WTC11 (cell line): ENCODE measurements around the gene CGNL1. TPM values are rescaled to one million over a fixed set of nuclear protein-coding genes. Genes with fewer than 3 reads are reported as not detected.

ENCODE experiments used
- ATAC-seq: fragments of 200-7000 bp; cut with Tn5 transposase; 2 replicates; pipeline ENCODE4 v1.10.0; 2021; ENCODE audit warnings: mild to moderate bottlenecking, moderate library complexity
- CTCF ChIA-PET: fragments of 300-600 bp; sonication (Branson Sonifier 250); formaldehyde crosslinking; loops from one replicate; lab custom pipeline; 2021; ENCODE audit warnings: antibody characterized with exemption; lab: Charles Lee
- POLR2A ChIA-PET: fragments of 350-600 bp; sonication (Branson Sonifier 250); formaldehyde crosslinking; loops from one replicate; lab custom pipeline; 2021; ENCODE audit warnings: antibody characterized with exemption; lab: Charles Lee
- DNase-seq: peaks from one replicate; pipeline ENCODE4 v3.0.0; 2021; ENCODE audit warnings: low spot score
- H3K27ac Mint-ChIP-seq: 2 replicates; pipeline ENCODE4 v1.8.0; 2021; ENCODE audit warnings: mixed read lengths
- H3K27me3 Mint-ChIP-seq: 2 replicates; pipeline ENCODE4 v1.8.0; 2021; ENCODE audit warnings: low read depth, mild to moderate bottlenecking, moderate library complexity, mixed read lengths
- H3K36me3 Mint-ChIP-seq: 2 replicates; pipeline ENCODE4 v1.8.0; 2021; ENCODE audit warnings: mixed read lengths
- H3K4me1 Mint-ChIP-seq: 2 replicates; pipeline ENCODE4 v1.8.0; 2022; ENCODE audit warnings: mixed read lengths
- H3K4me3 Mint-ChIP-seq: 2 replicates; pipeline ENCODE4 v1.8.0; 2021; ENCODE audit warnings: mild to moderate bottlenecking, moderate library complexity, mixed read lengths
- H3K9me3 Mint-ChIP-seq: 2 replicates; pipeline ENCODE4 v1.8.0; 2021; ENCODE audit warnings: mixed read lengths
- ATF1 ChIP-seq: sonication (generic); formaldehyde crosslinking; IDR thresholded peaks from 2 replicates; pipeline ENCODE4 v1.8.1; 2023; ENCODE audit warnings: mild to moderate bottlenecking, moderate library complexity, missing genetic modification reagents
- CBFB ChIP-seq: sonication (generic); formaldehyde crosslinking; IDR thresholded peaks from 2 replicates; pipeline ENCODE4 v1.8.1; 2022; ENCODE audit warnings: mild to moderate bottlenecking, low read depth, missing genetic modification reagents
- ETV6 ChIP-seq: sonication (generic); formaldehyde crosslinking; IDR thresholded peaks from 2 replicates; pipeline ENCODE4 v1.8.1; 2022; ENCODE audit warnings: mild to moderate bottlenecking, missing genetic modification reagents
- FOXK1 ChIP-seq: sonication (generic); formaldehyde crosslinking; IDR thresholded peaks from 2 replicates; pipeline ENCODE4 v1.8.0; 2022; ENCODE audit warnings: mild to moderate bottlenecking, moderate library complexity, missing genetic modification reagents
- GRHL2 ChIP-seq: fragments of 250-450 bp; sonication (Bioruptor Pico); IDR thresholded peaks from 2 replicates; pipeline ENCODE4 v1.8.0; 2022; ENCODE audit warnings: mild to moderate bottlenecking, moderate library complexity; ENCODE audit not compliant: insufficient replicate concordance, severe bottlenecking
- IRF2 ChIP-seq: sonication (generic); formaldehyde crosslinking; IDR thresholded peaks from 2 replicates; pipeline ENCODE4 v1.8.0; 2022; ENCODE audit warnings: low read depth, missing genetic modification reagents, borderline replicate concordance
- JUN ChIP-seq: sonication (generic); formaldehyde crosslinking; IDR thresholded peaks from 2 replicates; pipeline ENCODE4 v1.8.0; 2023; ENCODE audit warnings: mild to moderate bottlenecking, missing genetic modification reagents
- NFYB ChIP-seq: sonication (generic); formaldehyde crosslinking; conservative IDR thresholded peaks from 2 replicates; pipeline ENCODE4 v1.8.0; 2022; ENCODE audit warnings: low read depth, missing genetic modification reagents
- NR2C2 ChIP-seq: sonication (generic); formaldehyde crosslinking; IDR thresholded peaks from 2 replicates; pipeline ENCODE4 v1.8.0; 2022; ENCODE audit warnings: mild to moderate bottlenecking, missing genetic modification reagents
- NR3C1 ChIP-seq: sonication (generic); formaldehyde crosslinking; conservative IDR thresholded peaks from 2 replicates; pipeline ENCODE4 v1.8.1; 2023; ENCODE audit warnings: low read depth, mild to moderate bottlenecking, missing genetic modification reagents
- OVOL2 ChIP-seq: fragments of 250-450 bp; sonication (Bioruptor Pico); IDR thresholded peaks from 2 replicates; pipeline ENCODE4 v1.9.0; 2021; ENCODE audit warnings: mild to moderate bottlenecking, borderline replicate concordance
- PRRX2 ChIP-seq: fragments of 250-450 bp; sonication (Bioruptor Pico); IDR thresholded peaks from 2 replicates; pipeline ENCODE4 v1.8.0; 2021; ENCODE audit warnings: mild to moderate bottlenecking
- RORB ChIP-seq: fragments of 250-450 bp; sonication (Bioruptor Pico); IDR thresholded peaks from 2 replicates; pipeline ENCODE4 v1.9.0; 2021; ENCODE audit warnings: mild to moderate bottlenecking
- SMAD3 ChIP-seq: sonication (generic); formaldehyde crosslinking; IDR thresholded peaks from 2 replicates; pipeline ENCODE4 v1.8.0; 2022; ENCODE audit warnings: missing genetic modification reagents, mild to moderate bottlenecking, borderline replicate concordance
- ZNF263 ChIP-seq: sonication (generic); formaldehyde crosslinking; IDR thresholded peaks from 2 replicates; pipeline ENCODE4 v1.8.1; 2022; ENCODE audit warnings: low read depth, mild to moderate bottlenecking, moderate library complexity, missing genetic modification reagents
- ZNF396 ChIP-seq: fragments of 250-450 bp; sonication (Bioruptor Pico); IDR thresholded peaks from 2 replicates; pipeline ENCODE4 v1.8.0; 2021; ENCODE audit warnings: mild to moderate bottlenecking, moderate library complexity, borderline replicate concordance
- ZNF671 ChIP-seq: fragments of 250-450 bp; sonication (Bioruptor Pico); IDR thresholded peaks from 2 replicates; pipeline ENCODE4 v1.8.0; 2021; ENCODE audit warnings: mild to moderate bottlenecking
- total RNA-seq: library from RNA; stranded (reverse); gene quantifications from 3 replicates; pipeline ENCODE4 v1.2.3, GENCODE V29; 2021
- TF ChIP-seq, protein P1 (sequence below): sonication (generic); formaldehyde crosslinking; IDR thresholded peaks from 2 replicates; pipeline ENCODE4 v1.8.1; 2023; ENCODE audit warnings: mild to moderate bottlenecking, missing genetic modification reagents, borderline replicate concordance
- TF ChIP-seq, protein P2 (sequence below): sonication (generic); formaldehyde crosslinking; IDR thresholded peaks from 2 replicates; pipeline ENCODE4 v1.8.1; 2023; ENCODE audit warnings: mild to moderate bottlenecking, missing genetic modification reagents, moderate library complexity
- TF ChIP-seq, protein P3 (sequence below): sonication (generic); formaldehyde crosslinking; IDR thresholded peaks from 2 replicates; pipeline ENCODE4 v1.8.0; 2023; ENCODE audit warnings: missing genetic modification reagents
- TF ChIP-seq, protein P4 (sequence below): fragments of 250-450 bp; sonication (Bioruptor Pico); IDR thresholded peaks from 2 replicates; pipeline ENCODE4 v1.9.0; 2021; ENCODE audit warnings: mild to moderate bottlenecking
- TF ChIP-seq, protein P5 (sequence below): sonication (generic); formaldehyde crosslinking; IDR thresholded peaks from 2 replicates; pipeline ENCODE4 v1.8.0; 2023; ENCODE audit warnings: mild to moderate bottlenecking, missing genetic modification reagents

CGNL1 gene
- total RNA-seq, 1 experiment from 2014 or later = 57.3 TPM

DNA sequence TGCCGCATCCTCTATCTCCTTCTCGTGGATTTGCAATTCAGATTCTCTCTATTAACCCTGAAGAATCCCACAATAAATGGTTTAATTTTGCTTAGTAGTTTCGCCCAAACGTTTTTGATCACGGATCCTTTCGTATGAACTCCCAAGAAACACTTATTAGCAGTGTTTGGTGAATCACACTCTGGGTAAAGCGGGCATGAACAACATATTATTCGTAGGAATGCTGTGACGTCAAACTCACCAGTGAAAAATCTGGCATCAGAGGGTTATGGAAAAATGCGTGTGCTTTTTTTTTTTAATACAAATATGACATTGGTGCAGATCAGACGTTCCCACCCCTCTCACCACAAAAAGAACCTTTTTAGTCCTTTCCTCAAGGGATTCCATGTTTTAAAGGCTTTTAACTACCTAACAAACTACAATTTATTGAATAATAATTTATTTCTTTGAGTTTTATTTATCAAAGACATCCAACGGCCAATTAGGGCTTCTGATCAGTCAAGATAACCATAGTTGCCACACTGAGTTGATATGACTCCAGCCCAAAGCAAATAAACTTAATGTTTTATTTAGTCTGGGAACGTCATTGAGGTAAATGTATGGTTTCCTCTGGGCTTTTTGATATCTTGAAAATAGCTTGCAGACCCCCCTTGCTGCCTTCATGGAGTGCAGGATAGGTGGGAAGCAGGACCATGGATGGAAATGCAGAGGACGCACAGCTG lies 45.5 kb upstream of the CGNL1 start (continued):
- TF ChIP-seq ZNF671 (CRISPR knock-in tag) (no peak), NFYB (no peak), NR3C1 (no peak), ATF1 (no peak), PRRX2 (CRISPR knock-in tag) (no peak), RORB (no peak), ZNF263 (CRISPR knock-in tag) (no peak)
- TF ChIP-seq, protein P1, sequence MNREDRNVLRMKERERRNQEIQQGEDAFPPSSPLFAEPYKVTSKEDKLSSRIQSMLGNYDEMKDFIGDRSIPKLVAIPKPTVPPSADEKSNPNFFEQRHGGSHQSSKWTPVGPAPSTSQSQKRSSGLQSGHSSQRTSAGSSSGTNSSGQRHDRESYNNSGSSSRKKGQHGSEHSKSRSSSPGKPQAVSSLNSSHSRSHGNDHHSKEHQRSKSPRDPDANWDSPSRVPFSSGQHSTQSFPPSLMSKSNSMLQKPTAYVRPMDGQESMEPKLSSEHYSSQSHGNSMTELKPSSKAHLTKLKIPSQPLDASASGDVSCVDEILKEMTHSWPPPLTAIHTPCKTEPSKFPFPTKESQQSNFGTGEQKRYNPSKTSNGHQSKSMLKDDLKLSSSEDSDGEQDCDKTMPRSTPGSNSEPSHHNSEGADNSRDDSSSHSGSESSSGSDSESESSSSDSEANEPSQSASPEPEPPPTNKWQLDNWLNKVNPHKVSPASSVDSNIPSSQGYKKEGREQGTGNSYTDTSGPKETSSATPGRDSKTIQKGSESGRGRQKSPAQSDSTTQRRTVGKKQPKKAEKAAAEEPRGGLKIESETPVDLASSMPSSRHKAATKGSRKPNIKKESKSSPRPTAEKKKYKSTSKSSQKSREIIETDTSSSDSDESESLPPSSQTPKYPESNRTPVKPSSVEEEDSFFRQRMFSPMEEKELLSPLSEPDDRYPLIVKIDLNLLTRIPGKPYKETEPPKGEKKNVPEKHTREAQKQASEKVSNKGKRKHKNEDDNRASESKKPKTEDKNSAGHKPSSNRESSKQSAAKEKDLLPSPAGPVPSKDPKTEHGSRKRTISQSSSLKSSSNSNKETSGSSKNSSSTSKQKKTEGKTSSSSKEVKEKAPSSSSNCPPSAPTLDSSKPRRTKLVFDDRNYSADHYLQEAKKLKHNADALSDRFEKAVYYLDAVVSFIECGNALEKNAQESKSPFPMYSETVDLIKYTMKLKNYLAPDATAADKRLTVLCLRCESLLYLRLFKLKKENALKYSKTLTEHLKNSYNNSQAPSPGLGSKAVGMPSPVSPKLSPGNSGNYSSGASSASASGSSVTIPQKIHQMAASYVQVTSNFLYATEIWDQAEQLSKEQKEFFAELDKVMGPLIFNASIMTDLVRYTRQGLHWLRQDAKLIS (CRISPR knock-in tag) = no peak
- TF ChIP-seq, protein P2, sequence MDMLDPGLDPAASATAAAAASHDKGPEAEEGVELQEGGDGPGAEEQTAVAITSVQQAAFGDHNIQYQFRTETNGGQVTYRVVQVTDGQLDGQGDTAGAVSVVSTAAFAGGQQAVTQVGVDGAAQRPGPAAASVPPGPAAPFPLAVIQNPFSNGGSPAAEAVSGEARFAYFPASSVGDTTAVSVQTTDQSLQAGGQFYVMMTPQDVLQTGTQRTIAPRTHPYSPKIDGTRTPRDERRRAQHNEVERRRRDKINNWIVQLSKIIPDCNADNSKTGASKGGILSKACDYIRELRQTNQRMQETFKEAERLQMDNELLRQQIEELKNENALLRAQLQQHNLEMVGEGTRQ (CRISPR knock-in tag) = no peak

DNA sequence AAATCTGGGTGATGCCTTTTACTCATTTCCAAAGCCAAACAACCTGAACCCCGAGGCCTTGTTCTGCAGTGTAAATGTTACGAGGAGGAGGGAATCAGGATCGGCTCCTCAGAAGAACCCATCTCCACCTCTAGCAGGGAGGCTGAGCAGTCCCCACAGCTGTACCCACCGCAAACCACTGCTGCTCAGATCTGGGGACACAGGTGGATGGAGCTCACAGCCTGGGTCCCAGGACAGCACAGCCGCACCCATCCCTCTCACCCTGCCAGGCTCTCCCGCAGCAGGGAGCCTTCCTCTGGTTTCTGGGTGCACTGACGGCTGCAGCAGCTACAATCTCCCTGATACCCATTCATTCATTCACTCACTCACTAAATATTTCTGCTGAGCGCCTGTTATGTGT lies 44.0 kb upstream of the CGNL1 start:
- ATAC-seq = no peak
- ChIA-PET POLR2A (interaction anchor here (0.6 kb wide), 1 partner anchor 109 kb away, joined by 6 read pairs; no protein-coding TSS in a partner anchor), CTCF (interaction anchor here (1.1 to 2.1 kb wide), 5 partner anchors 9 to 222 kb away, joined by 3 to 10 read pairs (median 5); no protein-coding TSS in a partner anchor)
- Mint-ChIP-seq H3K4me3 (no peak overlapping the region), H3K27me3 (no peaks in the 10 kb centered on the region; the same call in 1 of the 2 replicates), H3K27ac (no peak overlapping the region), H3K4me1 (peaks cover 6% of the 10 kb centered on the region; the same call in 1 of the 2 replicates)
- DNase-seq = no peak
- TF ChIP-seq ETV6 (CRISPR knock-in tag) = no peak
- TF ChIP-seq ZNF263 (CRISPR knock-in tag) = no peak
- TF ChIP-seq JUN = no peak
- TF ChIP-seq FOXK1 (CRISPR knock-in tag) = no peak
- TF ChIP-seq, all 79 proteins: peak for 0
- no peaks in the 10 kb centered on the region for H3K9me3 Mint-ChIP-seq
- H3K36me3 Mint-ChIP-seq = no peaks in the 10 kb centered on the region

DNA sequence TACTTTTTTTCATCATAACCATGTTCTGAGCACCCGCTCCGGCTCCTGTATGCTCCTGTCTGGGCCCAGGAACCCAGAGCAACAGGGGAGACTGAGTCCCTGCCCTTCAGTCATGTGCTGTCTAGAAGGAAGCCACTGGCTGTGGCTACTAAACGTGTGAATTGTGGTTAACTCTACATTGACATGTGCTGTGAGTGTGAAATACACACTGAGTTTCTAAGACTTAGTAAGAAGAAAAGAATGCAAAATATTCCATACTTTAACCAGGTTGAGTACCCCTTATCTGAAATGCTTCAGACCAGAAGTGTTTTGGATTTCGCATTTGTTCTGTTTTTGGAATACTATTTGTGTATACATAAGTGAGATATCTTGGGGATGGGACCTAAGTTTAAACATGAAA lies 42.8 kb upstream of the CGNL1 start:
- Mint-ChIP-seq H3K4me3 (no peak overlapping the region), H3K4me1 (peaks cover 10% of the 10 kb centered on the region), H3K9me3 (no peaks in the 10 kb centered on the region), H3K27me3 (no peaks in the 10 kb centered on the region; the same call in 1 of the 2 replicates), H3K36me3 (no peaks in the 10 kb centered on the region), H3K27ac (no peak overlapping the region)
- ChIA-PET POLR2A (no interaction called here), CTCF (interaction anchor here (1.4 to 1.6 kb wide), 2 partner anchors 13 to 227 kb away, joined by 5 read pairs; no protein-coding TSS in a partner anchor)
- ATAC-seq = no peak
- no peak for DNase-seq
- no peak for TF ChIP-seq NR2C2 (CRISPR knock-in tag)
- no peak for TF ChIP-seq ZNF396 (CRISPR knock-in tag)
- TF ChIP-seq GRHL2 (CRISPR knock-in tag) = no peak
- TF ChIP-seq IRF2 (CRISPR knock-in tag) = no peak
- no peak for TF ChIP-seq OVOL2 (CRISPR knock-in tag)
- TF ChIP-seq, protein P3, sequence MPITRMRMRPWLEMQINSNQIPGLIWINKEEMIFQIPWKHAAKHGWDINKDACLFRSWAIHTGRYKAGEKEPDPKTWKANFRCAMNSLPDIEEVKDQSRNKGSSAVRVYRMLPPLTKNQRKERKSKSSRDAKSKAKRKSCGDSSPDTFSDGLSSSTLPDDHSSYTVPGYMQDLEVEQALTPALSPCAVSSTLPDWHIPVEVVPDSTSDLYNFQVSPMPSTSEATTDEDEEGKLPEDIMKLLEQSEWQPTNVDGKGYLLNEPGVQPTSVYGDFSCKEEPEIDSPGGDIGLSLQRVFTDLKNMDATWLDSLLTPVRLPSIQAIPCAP (CRISPR knock-in tag) = no peak
- no peak for TF ChIP-seq SMAD3
- TF ChIP-seq, protein P4, sequence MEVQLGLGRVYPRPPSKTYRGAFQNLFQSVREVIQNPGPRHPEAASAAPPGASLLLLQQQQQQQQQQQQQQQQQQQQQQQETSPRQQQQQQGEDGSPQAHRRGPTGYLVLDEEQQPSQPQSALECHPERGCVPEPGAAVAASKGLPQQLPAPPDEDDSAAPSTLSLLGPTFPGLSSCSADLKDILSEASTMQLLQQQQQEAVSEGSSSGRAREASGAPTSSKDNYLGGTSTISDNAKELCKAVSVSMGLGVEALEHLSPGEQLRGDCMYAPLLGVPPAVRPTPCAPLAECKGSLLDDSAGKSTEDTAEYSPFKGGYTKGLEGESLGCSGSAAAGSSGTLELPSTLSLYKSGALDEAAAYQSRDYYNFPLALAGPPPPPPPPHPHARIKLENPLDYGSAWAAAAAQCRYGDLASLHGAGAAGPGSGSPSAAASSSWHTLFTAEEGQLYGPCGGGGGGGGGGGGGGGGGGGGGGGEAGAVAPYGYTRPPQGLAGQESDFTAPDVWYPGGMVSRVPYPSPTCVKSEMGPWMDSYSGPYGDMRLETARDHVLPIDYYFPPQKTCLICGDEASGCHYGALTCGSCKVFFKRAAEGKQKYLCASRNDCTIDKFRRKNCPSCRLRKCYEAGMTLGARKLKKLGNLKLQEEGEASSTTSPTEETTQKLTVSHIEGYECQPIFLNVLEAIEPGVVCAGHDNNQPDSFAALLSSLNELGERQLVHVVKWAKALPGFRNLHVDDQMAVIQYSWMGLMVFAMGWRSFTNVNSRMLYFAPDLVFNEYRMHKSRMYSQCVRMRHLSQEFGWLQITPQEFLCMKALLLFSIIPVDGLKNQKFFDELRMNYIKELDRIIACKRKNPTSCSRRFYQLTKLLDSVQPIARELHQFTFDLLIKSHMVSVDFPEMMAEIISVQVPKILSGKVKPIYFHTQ (CRISPR knock-in tag) = no peak
- no peak for TF ChIP-seq CBFB (CRISPR knock-in tag)
- TF ChIP-seq, protein P5, sequence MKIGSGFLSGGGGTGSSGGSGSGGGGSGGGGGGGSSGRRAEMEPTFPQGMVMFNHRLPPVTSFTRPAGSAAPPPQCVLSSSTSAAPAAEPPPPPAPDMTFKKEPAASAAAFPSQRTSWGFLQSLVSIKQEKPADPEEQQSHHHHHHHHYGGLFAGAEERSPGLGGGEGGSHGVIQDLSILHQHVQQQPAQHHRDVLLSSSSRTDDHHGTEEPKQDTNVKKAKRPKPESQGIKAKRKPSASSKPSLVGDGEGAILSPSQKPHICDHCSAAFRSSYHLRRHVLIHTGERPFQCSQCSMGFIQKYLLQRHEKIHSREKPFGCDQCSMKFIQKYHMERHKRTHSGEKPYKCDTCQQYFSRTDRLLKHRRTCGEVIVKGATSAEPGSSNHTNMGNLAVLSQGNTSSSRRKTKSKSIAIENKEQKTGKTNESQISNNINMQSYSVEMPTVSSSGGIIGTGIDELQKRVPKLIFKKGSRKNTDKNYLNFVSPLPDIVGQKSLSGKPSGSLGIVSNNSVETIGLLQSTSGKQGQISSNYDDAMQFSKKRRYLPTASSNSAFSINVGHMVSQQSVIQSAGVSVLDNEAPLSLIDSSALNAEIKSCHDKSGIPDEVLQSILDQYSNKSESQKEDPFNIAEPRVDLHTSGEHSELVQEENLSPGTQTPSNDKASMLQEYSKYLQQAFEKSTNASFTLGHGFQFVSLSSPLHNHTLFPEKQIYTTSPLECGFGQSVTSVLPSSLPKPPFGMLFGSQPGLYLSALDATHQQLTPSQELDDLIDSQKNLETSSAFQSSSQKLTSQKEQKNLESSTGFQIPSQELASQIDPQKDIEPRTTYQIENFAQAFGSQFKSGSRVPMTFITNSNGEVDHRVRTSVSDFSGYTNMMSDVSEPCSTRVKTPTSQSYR (CRISPR knock-in tag) = no peak
- TF ChIP-seq ZNF263 (CRISPR knock-in tag) = no peak
- TF ChIP-seq JUN = no peak
